ENCODE measurements around the gene OSBPL9. TPM values are rescaled to one million over a fixed set of nuclear protein-coding genes. Genes with fewer than 3 reads are reported as not detected.

Gene OSBPL9
- total RNA-seq, 1 experiment from 2014 or later: 52.6 TPM

GRCh38 chr1:51794260-51794659, 177.4 kb downstream of the OSBPL9 start:
- no peak for TF ChIP-seq POLR2AphosphoS5 (IDR thresholded peaks at IDR 0.05; ENCODE audit: low read depth, low read length)
- TF ChIP-seq SIN3A (IDR thresholded peaks at IDR 0.05; ENCODE audit: low read depth): no peak
- no peak for TF ChIP-seq SRF (IDR thresholded peaks at IDR 0.05; ENCODE audit: low read depth)
- TF ChIP-seq ELF1 (IDR thresholded peaks at IDR 0.05; ENCODE audit: borderline replicate concordance, low read depth): no peak
- TF ChIP-seq SP1 (IDR thresholded peaks at IDR 0.05; ENCODE audit: low read depth): no peak
- TF ChIP-seq JUND (IDR thresholded peaks at IDR 0.05): no peak
- no peak for TF ChIP-seq POLR2A (IDR thresholded peaks at IDR 0.05; ENCODE audit: borderline replicate concordance, extremely low read depth, insufficient read depth, insufficient read length)
- TF ChIP-seq CTCF (IDR thresholded peaks at IDR 0.05 in 2 of 3, conservative IDR thresholded peaks at IDR 0.05 in 1 of 3; ENCODE audit: borderline replicate concordance in 1 of 3, insufficient read depth in 1 of 3, low read depth in 2 of 3, low read length in 2 of 3): no peak

GRCh38 chr1:51794868-51795267, 178.0 kb downstream of the OSBPL9 start:
- Histone ChIP-seq H3K27me3 (ENCODE audit: insufficient read depth, low read length) (no peaks in the 10 kb centered on the region), H2AFZ (ENCODE audit: low read depth, low read length, poor library complexity, severe bottlenecking) (no peak overlapping the region), H3K4me1 (ENCODE audit: control insufficient read depth in 1 of 2, insufficient read depth in 2 of 2, low read length in 2 of 2) (no peaks in the 10 kb centered on the region), H3K9me3 (ENCODE audit: control insufficient read depth in 1 of 2, insufficient read depth in 1 of 2, low read depth in 1 of 2, low read length in 2 of 2) (no peaks in the 10 kb centered on the region), H3K9me2 (ENCODE audit: insufficient read depth) (no peaks in the 10 kb centered on the region), H3K36me3 (ENCODE audit: control insufficient read depth in 1 of 2, insufficient read depth in 2 of 2, low read length in 2 of 2) (peaks cover 36 to 47% of the 10 kb centered on the region in 2 experiments; a peak in 3 of 4 replicates), H3K4me2 (ENCODE audit: low read length) (no peak overlapping the region), H3K27ac (ENCODE audit: low read depth, low read length) (no peak overlapping the region), H4K20me1 (ENCODE audit: insufficient read depth) (peaks cover 3% of the 10 kb centered on the region; the same call in 1 of the 2 replicates), H3K79me2 (ENCODE audit: insufficient read depth, low read length) (no peaks in the 10 kb centered on the region), H3K4me3 (replicated peaks in 1 of 2; ENCODE audit: low read depth in 1 of 2, low read length in 2 of 2) (no peak overlapping the region), H3K9ac (ENCODE audit: low read length) (no peak overlapping the region)
- DNase-seq (ENCODE audit: low read depth, low spot score) (no peak), ATAC-seq (no peak)
- CTCF ChIA-PET: no interaction called here
- RAD21 ChIA-PET (ENCODE audit: low non-redundant PET in 1 of 2, low total read pairs in 2 of 2, uncharacterized antibody in 2 of 2, unreplicated experiment in 2 of 2): no interaction called here
- BruUV-seq (replicated peaks): no TSS peak
- no peak for TF ChIP-seq SIN3A (IDR thresholded peaks at IDR 0.05; ENCODE audit: low read depth)
- no peak for TF ChIP-seq EZH2 (IDR thresholded peaks at IDR 0.05)
- TF ChIP-seq CTCF (IDR thresholded peaks at IDR 0.05 in 2 of 3, conservative IDR thresholded peaks at IDR 0.05 in 1 of 3; ENCODE audit: borderline replicate concordance in 1 of 3, insufficient read depth in 1 of 3, low read depth in 2 of 3, low read length in 2 of 3): no peak
- TF ChIP-seq MAX (IDR thresholded peaks at IDR 0.05): no peak
- no peak for TF ChIP-seq EGR1 (IDR thresholded peaks at IDR 0.05; ENCODE audit: low read depth)
- TF ChIP-seq CEBPB (IDR thresholded peaks at IDR 0.05; ENCODE audit: low read depth): no peak
- TF ChIP-seq RAD21 (IDR thresholded peaks at IDR 0.05; ENCODE audit: low read depth): no peak
- no peak for TF ChIP-seq TCF7L2 (IDR thresholded peaks at IDR 0.05; ENCODE audit: borderline replicate concordance, extremely low read depth, insufficient read depth, insufficient read length)
- TF ChIP-seq JUND (IDR thresholded peaks at IDR 0.05): no peak
- TF ChIP-seq ZFX (IDR thresholded peaks at IDR 0.05): no peak
- no peak for TF ChIP-seq SRF (IDR thresholded peaks at IDR 0.05; ENCODE audit: low read depth)
- no peak for TF ChIP-seq POLR2A (IDR thresholded peaks at IDR 0.05; ENCODE audit: borderline replicate concordance, extremely low read depth, insufficient read depth, insufficient read length)
- TF ChIP-seq ZNF274 (IDR thresholded peaks at IDR 0.05; ENCODE audit: low read depth, low read length): no peak
- TF ChIP-seq ATF3 (IDR thresholded peaks at IDR 0.05): no peak
- POLR2A ChIA-PET: no interaction called here
- intact Hi-C loops (cut with micrococcal nuclease): no loop called here

More at GRCh38 chr1:51794260-51794659, 177.4 kb downstream of the OSBPL9 start:
- DNase-seq (ENCODE audit: low read depth, low spot score): no peak
- Histone ChIP-seq H3K9ac (ENCODE audit: low read length) (no peak overlapping the region), H2AFZ (ENCODE audit: low read depth, low read length, poor library complexity, severe bottlenecking) (no peak overlapping the region), H3K9me2 (ENCODE audit: insufficient read depth) (no peaks in the 10 kb centered on the region), H3K4me1 (ENCODE audit: control insufficient read depth in 1 of 2, insufficient read depth in 2 of 2, low read length in 2 of 2) (no peaks in the 10 kb centered on the region), H4K20me1 (ENCODE audit: insufficient read depth) (peaks cover 3% of the 10 kb centered on the region; the same call in 1 of the 2 replicates), H3K27me3 (ENCODE audit: insufficient read depth, low read length) (no peaks in the 10 kb centered on the region), H3K79me2 (ENCODE audit: insufficient read depth, low read length) (no peaks in the 10 kb centered on the region), H3K27ac (ENCODE audit: low read depth, low read length) (no peak overlapping the region), H3K9me3 (ENCODE audit: control insufficient read depth in 1 of 2, insufficient read depth in 1 of 2, low read depth in 1 of 2, low read length in 2 of 2) (no peaks in the 10 kb centered on the region), H3K36me3 (ENCODE audit: control insufficient read depth in 1 of 2, insufficient read depth in 2 of 2, low read length in 2 of 2) (peaks cover 42 to 50% of the 10 kb centered on the region in 2 experiments; a peak in 3 of 4 replicates), H3K4me2 (ENCODE audit: low read length) (no peak overlapping the region), H3K4me3 (replicated peaks in 1 of 2; ENCODE audit: low read depth in 1 of 2, low read length in 2 of 2) (no peak overlapping the region)
- POLR2A ChIA-PET: no interaction called here
- ATAC-seq: no peak
- intact Hi-C loops (cut with micrococcal nuclease): no loop called here
- RAD21 ChIA-PET (ENCODE audit: low non-redundant PET in 1 of 2, low total read pairs in 2 of 2, uncharacterized antibody in 2 of 2, unreplicated experiment in 2 of 2): no interaction called here
- BruUV-seq (replicated peaks): no TSS peak
- CTCF ChIA-PET: no interaction called here
